OCI-M2 (cell line): ENCODE data around the gene HEG1.
A peak's percentile ranks its signal among the peaks of the same experiment; 100 is the strongest.
"Not testable (repeated sequence)": the region's sequence is repeated elsewhere in the genome, so short reads cannot be mapped to it uniquely, and the experiment has no call there.

Experiments
- DNase-seq: peaks from one replicate; lab custom pipeline; 2025; ENCODE audit not compliant: unreplicated experiment; lab: John Stamatoyannopoulos, UW

The HEG1 gene

DNA sequence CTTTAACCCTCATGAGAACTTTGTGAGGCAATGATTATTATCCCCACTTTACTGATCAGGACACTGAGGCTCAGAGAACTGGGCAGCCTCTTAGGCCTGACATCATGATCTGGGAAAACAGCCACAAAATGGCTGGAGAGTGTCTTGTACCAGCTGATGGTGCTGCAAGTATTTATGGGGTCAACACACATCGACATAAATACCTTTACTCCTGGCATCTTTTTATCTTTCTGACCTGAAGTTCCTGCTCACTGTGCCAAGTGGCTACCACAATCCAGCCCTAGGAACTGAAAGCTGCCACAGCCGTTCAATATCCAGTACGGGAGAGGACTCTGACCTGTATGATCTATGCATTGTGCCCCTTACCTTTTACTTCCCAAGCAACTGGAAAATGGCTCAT, 92.0 kb downstream of the HEG1 start:
- no peak for DNase-seq

GRCh38 chr3:124962403-124962940, 93.3 kb downstream of the HEG1 start:
- no peak for DNase-seq

- no peak for DNase-seq
Measured at GRCh38 chr3:124960698-124961097, 95.1 kb downstream of the HEG1 start.

DNA sequence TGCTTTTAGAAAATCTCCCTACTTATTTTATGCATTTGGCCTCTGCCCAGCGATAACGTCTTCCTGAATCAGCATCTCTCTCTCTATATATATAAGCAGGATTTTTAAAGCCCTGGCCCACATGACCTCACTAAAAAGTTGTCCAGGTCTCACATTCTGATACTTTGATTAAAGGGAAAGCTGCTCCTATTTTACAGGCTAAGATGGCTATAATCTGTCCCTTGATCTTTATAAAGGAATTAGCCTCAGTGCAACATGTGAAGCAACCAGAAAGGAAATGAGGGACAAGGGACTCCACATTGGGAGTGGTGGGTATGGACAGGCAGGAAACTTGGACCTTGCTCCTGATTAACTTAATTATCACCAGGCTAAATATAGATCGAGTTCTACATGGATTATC, 95.7 kb downstream of the HEG1 start:
- no peak for DNase-seq

- not testable (repeated sequence) for DNase-seq
Measured at GRCh38 chr3:124957951-124958350, 97.8 kb downstream of the HEG1 start.

DNA sequence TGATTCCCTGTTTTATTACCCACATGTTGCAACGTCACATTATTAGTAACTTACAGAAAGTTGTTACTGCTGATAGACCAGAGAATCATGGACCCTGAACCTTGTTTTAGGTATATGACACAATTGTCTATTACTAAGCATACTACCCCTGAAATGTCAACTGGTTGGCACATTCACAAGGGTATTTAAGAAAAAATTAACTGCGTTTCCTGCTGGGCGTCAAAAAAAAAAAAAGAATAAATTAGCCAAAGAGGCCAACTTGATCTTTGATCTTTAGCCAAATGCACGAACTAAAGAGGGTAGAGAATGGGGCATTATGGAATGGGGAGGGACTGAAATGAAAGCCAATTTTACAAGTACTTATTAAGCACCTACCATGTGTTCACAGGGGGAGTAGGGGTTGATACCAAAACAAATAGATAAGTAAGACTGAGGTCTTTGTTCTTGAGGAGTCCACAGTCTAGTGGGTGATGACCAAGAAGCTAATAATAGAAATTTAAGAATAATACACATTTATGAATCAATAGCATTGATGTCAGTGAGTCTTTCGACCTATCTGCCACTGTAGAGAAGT, 103.4 kb downstream of the HEG1 start:
- no peak for DNase-seq

DNA sequence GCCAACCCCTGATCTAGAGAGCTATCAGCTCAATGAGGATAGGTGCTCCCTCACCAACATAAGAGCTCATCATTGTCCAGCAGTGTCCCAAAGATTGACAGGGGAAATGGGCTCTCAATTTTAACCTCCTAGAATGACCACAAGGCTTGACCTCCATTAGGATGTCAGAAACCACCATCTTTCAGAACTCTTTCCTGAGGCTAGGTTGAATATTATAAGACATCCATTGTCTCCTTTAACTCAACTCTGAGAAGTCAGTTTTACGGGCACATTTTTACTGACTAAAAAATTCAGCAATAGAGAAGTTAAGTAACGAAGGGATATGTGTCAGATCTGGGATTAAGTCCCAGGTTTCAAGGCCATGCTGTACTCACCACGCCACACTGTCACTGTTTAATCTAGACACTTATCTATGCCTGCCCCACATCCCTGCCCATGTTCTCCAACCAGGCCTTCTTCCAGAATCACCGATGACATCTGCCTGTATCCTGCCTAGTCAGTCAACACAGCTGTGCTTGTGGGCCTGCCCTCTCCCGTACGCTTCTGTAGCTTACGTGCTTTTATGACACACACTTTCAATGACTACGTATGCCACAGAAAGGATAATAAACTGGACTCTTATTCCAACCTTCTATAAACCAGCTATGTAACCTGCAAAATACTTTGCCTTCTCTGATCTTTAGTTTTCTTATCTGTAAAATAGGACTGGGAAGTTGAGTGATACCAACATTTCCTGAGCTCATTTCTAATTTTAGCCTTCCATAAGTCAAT, 104.1 kb downstream of the HEG1 start:
- no peak for DNase-seq

GRCh38 chr3:124950026-124950425, 105.8 kb downstream of the HEG1 start:
- no peak for DNase-seq

DNA sequence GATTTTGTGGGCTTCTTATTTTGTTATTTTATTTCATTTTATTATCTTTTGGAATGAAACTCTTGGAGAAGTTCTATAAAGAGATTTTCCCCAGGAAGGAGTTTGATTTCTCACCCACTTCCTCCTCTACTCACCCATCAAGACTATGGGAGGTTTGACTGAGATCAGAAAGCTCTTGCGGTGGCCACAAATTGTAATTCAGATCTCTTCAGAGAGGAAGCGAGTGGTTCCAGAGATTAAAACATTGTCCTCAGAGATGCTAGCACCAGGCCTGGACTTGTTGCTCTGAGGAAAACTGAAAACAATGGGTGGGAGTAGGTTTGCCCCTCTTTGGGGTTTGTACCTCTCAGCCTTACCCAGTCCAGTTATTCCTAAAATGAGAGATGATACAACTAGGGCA, 113.2 kb downstream of the HEG1 start:
- DNase-seq: no peak

DNA sequence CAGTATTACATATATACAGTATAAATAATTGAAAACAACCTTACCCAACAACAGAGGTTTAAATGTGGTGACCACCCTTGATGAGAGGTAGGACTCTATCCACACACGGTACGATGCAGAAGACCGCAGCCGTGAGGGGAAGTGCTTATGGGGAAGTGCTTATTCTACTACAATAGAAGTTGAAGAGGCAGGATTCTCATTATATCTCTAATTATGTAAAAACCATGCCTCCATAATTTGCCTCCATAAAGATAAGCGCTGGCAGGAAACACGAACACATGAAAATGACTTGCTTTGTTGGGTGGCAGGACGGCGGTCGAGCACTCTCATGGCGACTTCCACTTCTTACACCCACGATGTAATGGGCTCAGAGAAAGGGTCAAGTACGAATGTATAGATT, 114.0 kb downstream of the HEG1 start:
- no peak for DNase-seq

GRCh38 chr3:124939661-124940060, 116.1 kb downstream of the HEG1 start:
- DNase-seq: no peak

DNA sequence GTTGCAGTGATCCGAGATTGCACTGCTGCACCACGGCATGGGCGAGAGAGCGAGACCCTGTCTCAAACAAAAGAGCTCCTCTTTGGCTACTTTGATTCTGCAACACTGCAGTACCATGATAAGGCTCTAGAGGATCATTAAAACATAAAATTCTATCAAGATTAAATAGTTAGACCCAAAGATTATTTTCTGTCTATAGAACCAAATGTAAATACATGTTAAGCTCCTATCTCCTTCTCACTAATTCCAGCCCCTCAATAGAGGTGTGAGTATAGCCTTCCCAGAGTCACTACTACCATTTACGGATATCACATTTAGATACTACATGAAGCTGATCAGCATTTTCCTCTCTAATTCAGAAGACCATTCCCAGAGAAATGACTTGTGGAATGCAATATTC, 116.9 kb downstream of the HEG1 start:
- DNase-seq: no peak

DNA sequence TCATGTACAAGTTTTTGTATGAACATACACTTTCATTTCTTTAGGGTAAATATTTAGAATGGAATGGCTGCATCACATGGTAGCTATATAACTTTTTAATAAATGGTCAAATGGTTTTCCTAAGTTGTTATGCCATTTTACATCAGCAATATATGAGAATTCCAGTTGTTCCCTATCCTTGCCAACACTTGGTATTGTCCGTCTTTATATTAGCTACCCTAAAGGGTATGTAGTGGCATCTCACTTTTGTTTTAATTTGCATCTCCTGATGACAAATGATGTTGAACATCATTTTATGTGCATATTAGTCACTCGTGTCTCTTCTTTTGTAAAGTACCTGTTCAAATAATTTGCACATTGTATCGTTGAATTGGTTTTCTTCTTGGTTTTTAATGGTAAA, 118.7 kb downstream of the HEG1 start:
- DNase-seq: no peak

GRCh38 chr3:124935794-124936542, 119.8 kb downstream of the HEG1 start:
- DNase-seq: no peak

DNA sequence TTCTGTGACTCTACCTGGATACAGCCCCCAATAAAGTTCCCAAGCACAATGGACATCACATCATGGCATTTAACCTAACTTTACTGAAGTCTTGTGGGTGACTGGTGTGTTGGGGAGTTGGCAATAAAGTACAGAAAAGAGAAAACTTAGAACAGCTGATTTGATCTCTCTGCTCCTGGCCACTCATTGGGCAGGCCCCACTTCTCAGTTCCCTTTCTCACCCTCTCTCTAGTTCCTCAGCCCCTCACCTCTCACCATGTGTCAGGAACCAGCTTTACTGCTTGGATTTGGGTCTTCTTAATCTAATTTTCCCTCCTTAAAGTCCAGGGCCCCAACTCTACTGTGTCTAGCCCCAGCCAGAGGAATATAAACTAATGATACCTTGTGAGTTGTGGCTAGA, 120.5 kb downstream of the HEG1 start:
- no peak for DNase-seq

- no peak for DNase-seq
Measured at GRCh38 chr3:124934577-124934976, 121.2 kb downstream of the HEG1 start, which contains the start of gene MUC13. MUC13 (minus strand) TSS chr3:124934751; CDS start chr3:124934712, 39 bp downstream.

DNA sequence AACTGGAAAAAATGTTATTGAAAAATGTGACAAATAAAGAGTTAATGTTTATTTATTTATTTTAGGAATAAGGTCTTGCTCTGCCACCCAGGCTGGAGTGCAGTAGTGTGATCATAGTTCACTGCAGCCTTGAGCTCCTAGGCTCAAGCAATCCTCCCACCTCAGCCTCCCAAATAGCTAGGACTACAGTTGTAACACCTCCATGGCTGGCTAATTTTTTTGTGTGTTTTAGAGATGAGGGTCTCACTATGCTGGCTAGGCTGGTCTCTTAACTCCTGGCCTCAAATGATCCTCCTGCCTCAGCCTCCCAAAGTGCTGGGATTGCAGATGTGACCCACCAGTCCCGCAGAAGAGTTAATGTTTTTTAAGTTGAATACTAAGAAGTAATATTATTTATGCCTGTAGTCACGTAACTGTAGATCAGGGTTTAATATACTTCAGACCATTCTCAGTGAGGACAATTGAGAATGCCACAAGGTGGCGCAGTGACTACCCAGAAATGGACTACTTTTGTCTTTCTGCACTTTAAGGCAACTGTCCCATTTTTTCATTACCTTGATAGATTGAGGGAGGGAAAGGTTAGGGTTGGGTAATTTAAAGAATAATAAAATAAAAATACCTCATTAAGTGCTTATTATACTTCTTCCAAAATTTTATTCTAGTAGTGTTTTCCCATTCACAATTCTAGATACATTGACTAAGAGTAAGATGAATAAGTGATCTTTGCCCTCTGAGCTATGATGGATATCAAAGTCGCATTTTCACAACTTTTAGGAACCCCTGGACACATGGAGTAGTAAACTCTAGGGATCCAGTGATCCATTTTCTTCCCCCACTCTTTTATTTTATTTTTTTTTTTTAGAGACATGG, 127.2 kb downstream of the HEG1 start:
- DNase-seq: peak; percentile 5

DNA sequence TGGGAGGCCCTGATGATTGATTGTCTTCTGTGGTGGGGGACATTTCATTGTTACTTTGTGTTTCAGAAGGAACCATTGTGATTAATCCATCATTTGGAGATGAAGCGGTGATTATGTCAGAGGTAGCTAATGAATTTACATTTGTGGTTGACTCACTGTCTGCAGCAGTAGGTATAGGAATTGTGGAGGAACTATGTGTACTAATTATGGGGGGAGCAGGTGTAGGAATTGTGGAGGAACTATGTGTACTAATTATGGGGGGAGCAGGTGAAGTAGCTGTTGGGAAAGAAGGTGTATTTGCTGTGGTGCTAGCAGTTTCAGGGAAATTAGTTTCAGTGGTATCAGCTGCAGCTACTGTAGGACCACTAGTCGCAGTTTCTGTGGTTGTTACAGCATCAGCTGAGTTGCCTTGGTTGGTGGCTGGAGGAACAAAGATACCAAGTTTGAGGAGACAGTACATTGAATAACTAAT, 128.2 kb downstream of the HEG1 start:
- DNase-seq: no peak

DNA sequence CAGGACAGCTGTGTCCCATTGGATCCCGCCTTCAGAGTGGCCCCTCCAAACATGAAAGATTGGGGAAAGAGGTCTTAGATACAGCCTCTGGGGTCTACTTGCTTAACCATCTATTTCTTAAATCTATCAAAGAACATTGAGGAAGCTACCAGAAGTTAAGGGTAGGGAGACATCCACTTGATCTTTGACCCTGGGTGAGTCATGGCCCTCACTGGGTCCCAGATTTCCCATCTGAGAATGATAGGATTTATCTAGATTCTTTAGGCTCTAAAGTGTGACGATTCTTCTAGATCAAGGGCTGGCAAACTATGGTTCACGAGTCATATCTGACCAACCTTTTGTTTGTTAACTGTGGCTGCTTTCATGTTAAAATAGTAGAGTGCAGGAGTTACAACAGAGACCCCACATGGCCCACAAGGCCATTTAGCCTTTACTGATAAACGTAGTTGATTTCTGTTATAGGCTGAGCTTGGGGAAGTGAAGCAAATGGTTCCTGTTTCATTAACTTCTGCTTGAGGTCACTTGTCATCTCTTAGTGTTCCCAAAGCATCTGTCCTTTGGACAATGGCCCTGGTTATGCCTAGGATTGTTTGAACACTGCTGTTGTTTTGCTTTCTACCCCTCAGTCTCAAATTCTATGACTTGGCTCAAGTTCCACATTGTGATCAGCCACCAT, 129.2 kb downstream of the HEG1 start:
- no peak for DNase-seq

- no peak for DNase-seq
Measured at GRCh38 chr3:124924741-124925140, 131.1 kb downstream of the HEG1 start.
